H9 (cell line): Measurements from ENCODE around the gene RAI14. TPM values are rescaled to one million over a fixed set of nuclear protein-coding genes. Genes with fewer than 3 reads are reported as not detected.

Experiments used
- DNase-seq: peaks from one replicate; pipeline ENCODE4 v3.0.0-alpha.2; 2017
- H2AFZ ChIP-seq: one replicate; pipeline ENCODE4 v1.6.1; 2013; ENCODE audit warnings: mild to moderate bottlenecking, low read length, control low read depth, moderate library complexity
- H2AK5ac ChIP-seq: 2 replicates; pipeline ENCODE4 v1.6.1; 2013; ENCODE audit warnings: low read length, control low read depth, mixed read lengths; ENCODE audit not compliant: insufficient read length
- H2BK120ac ChIP-seq: one replicate; pipeline ENCODE4 v1.6.1; 2013; ENCODE audit warnings: low read depth, mild to moderate bottlenecking, low read length, control low read depth, inconsistent platforms; ENCODE audit not compliant: poor library complexity, severe bottlenecking
- H2BK12ac ChIP-seq: 2 replicates; pipeline ENCODE4 v1.6.1; 2013; ENCODE audit warnings: low read length, control low read depth, mixed read lengths, low read depth; ENCODE audit not compliant: insufficient read length
- H2BK15ac ChIP-seq: 2 replicates; pipeline ENCODE4 v1.6.1; 2013; ENCODE audit warnings: low read depth, low read length, control low read depth
- H2BK20ac ChIP-seq: one replicate; pipeline ENCODE4 v1.6.1; 2013; ENCODE audit warnings: low read depth, mild to moderate bottlenecking, low read length, control low read depth, inconsistent platforms; ENCODE audit not compliant: poor library complexity, severe bottlenecking
- H2BK5ac ChIP-seq: 2 replicates; pipeline ENCODE4 v1.6.1; 2013; ENCODE audit warnings: low read length, control low read depth, mixed read lengths; ENCODE audit not compliant: insufficient read length
- H3K14ac ChIP-seq: 2 replicates; pipeline ENCODE4 v1.6.1; 2013; ENCODE audit warnings: low read length, control low read depth; ENCODE audit not compliant: insufficient read depth
- H3K18ac ChIP-seq: 2 replicates; pipeline ENCODE4 v1.6.1; 2013; ENCODE audit warnings: low read depth, mild to moderate bottlenecking, mixed read lengths, low read length, control low read depth; ENCODE audit not compliant: insufficient read length
- H3K23ac ChIP-seq: 2 replicates; pipeline ENCODE4 v1.6.1; 2013; ENCODE audit warnings: low read length, control low read depth, mixed read lengths, low read depth; ENCODE audit not compliant: insufficient read length
- H3K23me2 ChIP-seq: 2 replicates; pipeline ENCODE4 v1.6.1; 2013; ENCODE audit warnings: low read depth, mild to moderate bottlenecking, mixed read lengths, low read length, control low read depth; ENCODE audit not compliant: insufficient read length, poor library complexity, severe bottlenecking
- H3K27ac ChIP-seq: 2 replicates; pipeline ENCODE4 v1.5.1; 2013; ENCODE audit warnings: low read length, control low read depth, mixed read lengths, low read depth; ENCODE audit not compliant: insufficient read length
- H3K27me3 ChIP-seq: 2 replicates; pipeline ENCODE4 v1.6.1; 2013; ENCODE audit warnings: low read length, control low read depth, inconsistent platforms; ENCODE audit not compliant: insufficient read depth
- H3K4ac ChIP-seq: 2 replicates; pipeline ENCODE4 v1.6.1; 2013; ENCODE audit warnings: low read depth, mild to moderate bottlenecking, control low read depth, inconsistent platforms, low read length, moderate library complexity
- H3K4me1 ChIP-seq: 2 replicates; pipeline ENCODE4 v1.6.1; 2013; ENCODE audit warnings: low read length, control low read depth, inconsistent platforms; ENCODE audit not compliant: insufficient read depth
- H3K4me2 ChIP-seq: 2 replicates; pipeline ENCODE4 v1.6.1; 2013; ENCODE audit warnings: low read length, control low read depth, mixed read lengths; ENCODE audit not compliant: insufficient read length, insufficient read depth
- H3K56ac ChIP-seq: 2 replicates; pipeline ENCODE4 v1.6.1; 2013; ENCODE audit warnings: low read depth, mild to moderate bottlenecking, mixed read lengths, low read length, control low read depth; ENCODE audit not compliant: insufficient read length
- H3K79me1 ChIP-seq: 2 replicates; pipeline ENCODE4 v1.6.1; 2013; ENCODE audit warnings: low read depth, mild to moderate bottlenecking, moderate library complexity, low read length, control low read depth, inconsistent platforms; ENCODE audit not compliant: insufficient read depth, poor library complexity, severe bottlenecking
- H3K79me2 ChIP-seq: 2 replicates; pipeline ENCODE4 v1.6.1; 2013; ENCODE audit warnings: low read length, control low read depth, inconsistent platforms; ENCODE audit not compliant: insufficient read depth
- H3K9ac ChIP-seq: 2 replicates; pipeline ENCODE4 v1.6.1; 2013; ENCODE audit warnings: low read length, control low read depth, mixed read lengths; ENCODE audit not compliant: insufficient read length; ENCODE audit errors: extremely low read depth
- H3K9me3 ChIP-seq: one replicate; pipeline ENCODE4 v1.6.1; 2013; ENCODE audit warnings: low read depth, low read length, inconsistent platforms; ENCODE audit not compliant: control insufficient read depth
- H3T11ph ChIP-seq: one replicate; pipeline ENCODE4 v1.6.1; 2013; ENCODE audit warnings: mild to moderate bottlenecking, low read length, control low read depth, inconsistent platforms
- H4K20me1 ChIP-seq: one replicate; pipeline ENCODE4 v1.6.1; 2013; ENCODE audit not compliant: control insufficient read depth, insufficient read length, insufficient read depth
- H4K5ac ChIP-seq: 2 replicates; pipeline ENCODE4 v1.6.1; 2013; ENCODE audit warnings: low read depth, mild to moderate bottlenecking, mixed read lengths, low read length, control low read depth; ENCODE audit not compliant: insufficient read length
- H4K8ac ChIP-seq: replicated peaks from 2 replicates; pipeline ENCODE4 v1.6.1; 2013; ENCODE audit warnings: low read length, control low read depth, mixed read lengths, low read depth; ENCODE audit not compliant: insufficient read length
- H4K91ac ChIP-seq: 2 replicates; pipeline ENCODE4 v1.6.1; 2013; ENCODE audit warnings: low read depth, mild to moderate bottlenecking, moderate library complexity, mixed read lengths, low read length, control low read depth; ENCODE audit not compliant: insufficient read length
- H3K27ac Mint-ChIP-seq, 3 experiments: 2 replicates in 2 of 3; 3 replicates in 1 of 3; pipeline ENCODE4 v1.8.0; 2020 to 2021; ENCODE audit warnings: mixed read lengths in 3 of 3, mild to moderate bottlenecking in 1 of 3, moderate library complexity in 1 of 3
- H3K27me3 Mint-ChIP-seq: 2 replicates; pipeline ENCODE4 v1.8.0; 2021; ENCODE audit warnings: low read depth, mild to moderate bottlenecking, moderate library complexity, mixed read lengths
- H3K36me3 Mint-ChIP-seq, 3 experiments: 2 replicates in 2 of 3; 3 replicates in 1 of 3; pipeline ENCODE4 v1.8.0; 2020 to 2021; ENCODE audit warnings: low read depth in 3 of 3, mixed read lengths in 3 of 3; ENCODE audit not compliant: insufficient read depth in 1 of 3
- H3K4me1 Mint-ChIP-seq, 2 experiments: 2 replicates each; pipeline ENCODE4 v1.8.0; 2020; ENCODE audit warnings: mixed read lengths in 2 of 2
- H3K4me3 Mint-ChIP-seq, 2 experiments: 2 replicates in 1 of 2; 3 replicates in 1 of 2; pipeline ENCODE4 v1.8.0; 2020 to 2021; ENCODE audit warnings: mild to moderate bottlenecking in 2 of 2, mixed read lengths in 2 of 2, moderate library complexity in 1 of 2
- H3K9me3 Mint-ChIP-seq, 2 experiments: 2 replicates in 1 of 2; 3 replicates in 1 of 2; pipeline ENCODE4 v1.8.0; 2020; ENCODE audit warnings: mild to moderate bottlenecking in 2 of 2, mixed read lengths in 2 of 2, moderate library complexity in 1 of 2
- WGBS: extraction: QIAGEN DNeasy Blood & Tissue Kit; methylation state at CpG from one replicate; pipeline ENCODE4 v1.1.7; 2013; ENCODE audit warnings: missing lambda C conversion rate, low lambda C conversion rate, mixed read lengths; ENCODE audit not compliant: insufficient read length; ENCODE audit errors: extremely low coverage; 5-methylcytosine and 5-hydroxymethylcytosine counted together
- total RNA-seq: library from RNA; stranded (reverse); gene quantifications from 2 replicates; pipeline ENCODE4 v1.2.1, GENCODE V29; 2021
- TF ChIP-seq, protein P1 (sequence below): fragments of 200-600 bp; sonication (generic); conservative IDR thresholded peaks from 3 replicates; pipeline ENCODE4 v1.8.0; 2021; ENCODE audit warnings: antibody characterized with exemption, mild to moderate bottlenecking

RAI14 gene
- total RNA-seq, 1 experiment from 2014 or later = 127 TPM

DNA sequence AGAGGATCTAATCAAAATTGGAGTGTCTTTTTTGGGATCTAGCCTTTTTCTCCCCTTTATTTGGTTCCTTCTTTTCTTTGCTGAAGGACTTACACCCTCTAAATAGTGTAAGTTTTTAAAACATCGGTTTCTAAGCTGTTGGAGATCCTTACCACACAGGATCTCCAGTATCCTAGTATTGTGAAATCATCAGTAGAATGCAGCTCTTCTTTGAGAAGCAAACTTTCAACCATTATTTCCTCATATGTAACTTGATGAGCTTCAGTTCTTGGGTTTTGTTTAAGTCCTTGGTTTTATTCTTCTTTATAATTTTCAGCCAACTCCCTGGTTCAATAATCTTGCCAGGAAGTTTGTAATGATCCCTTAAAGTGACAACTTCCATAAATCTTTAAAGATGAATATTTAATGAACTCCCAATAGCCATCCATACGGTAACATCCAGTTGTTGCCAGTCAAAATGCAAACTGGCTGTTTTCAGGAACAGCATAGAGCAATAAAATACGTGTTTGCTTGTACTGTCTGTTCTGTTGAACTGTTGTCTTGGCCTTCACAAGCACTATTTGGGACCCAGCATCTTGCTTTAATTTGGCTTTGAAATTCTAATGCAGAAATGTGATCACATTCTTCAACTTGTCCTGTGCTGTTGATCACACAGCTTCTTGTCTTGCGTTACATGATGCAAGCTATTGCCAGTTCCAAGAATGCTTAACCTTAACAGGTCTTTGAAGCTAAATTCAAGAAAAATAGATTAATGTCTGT is 148.0 kb downstream of the RAI14 start:
- H3K36me3 Mint-ChIP-seq = peaks cover 36 to 79% (median 47%) of the 10 kb centered on the region in 3 experiments; a peak in 6 of 7 replicates
- H3K14ac ChIP-seq = no peak overlapping the region
- no peak overlapping the region for H2BK20ac ChIP-seq
- H3K27me3 ChIP-seq = no peaks in the 10 kb centered on the region
- H3K4me3 Mint-ChIP-seq = no peak overlapping the region
- H4K5ac ChIP-seq = no peak overlapping the region
- H2AK5ac ChIP-seq = no peak overlapping the region
- H3K79me1 ChIP-seq = no peaks in the 10 kb centered on the region
- no peak overlapping the region for H3K56ac ChIP-seq
- no peak overlapping the region for H4K91ac ChIP-seq
- H3K9me3 Mint-ChIP-seq = no peaks in the 10 kb centered on the region
- no peak for DNase-seq
- no peaks in the 10 kb centered on the region for H4K20me1 ChIP-seq
- H3K4ac ChIP-seq = no peak overlapping the region
- H3K23ac ChIP-seq = no peak overlapping the region
- no peak overlapping the region for H3K18ac ChIP-seq
- no peak overlapping the region for H4K8ac ChIP-seq
- H2BK15ac ChIP-seq = no peak overlapping the region
- no CpG with 5 or more reads among the region's 4 CpGs for WGBS
- TF ChIP-seq, protein P1, sequence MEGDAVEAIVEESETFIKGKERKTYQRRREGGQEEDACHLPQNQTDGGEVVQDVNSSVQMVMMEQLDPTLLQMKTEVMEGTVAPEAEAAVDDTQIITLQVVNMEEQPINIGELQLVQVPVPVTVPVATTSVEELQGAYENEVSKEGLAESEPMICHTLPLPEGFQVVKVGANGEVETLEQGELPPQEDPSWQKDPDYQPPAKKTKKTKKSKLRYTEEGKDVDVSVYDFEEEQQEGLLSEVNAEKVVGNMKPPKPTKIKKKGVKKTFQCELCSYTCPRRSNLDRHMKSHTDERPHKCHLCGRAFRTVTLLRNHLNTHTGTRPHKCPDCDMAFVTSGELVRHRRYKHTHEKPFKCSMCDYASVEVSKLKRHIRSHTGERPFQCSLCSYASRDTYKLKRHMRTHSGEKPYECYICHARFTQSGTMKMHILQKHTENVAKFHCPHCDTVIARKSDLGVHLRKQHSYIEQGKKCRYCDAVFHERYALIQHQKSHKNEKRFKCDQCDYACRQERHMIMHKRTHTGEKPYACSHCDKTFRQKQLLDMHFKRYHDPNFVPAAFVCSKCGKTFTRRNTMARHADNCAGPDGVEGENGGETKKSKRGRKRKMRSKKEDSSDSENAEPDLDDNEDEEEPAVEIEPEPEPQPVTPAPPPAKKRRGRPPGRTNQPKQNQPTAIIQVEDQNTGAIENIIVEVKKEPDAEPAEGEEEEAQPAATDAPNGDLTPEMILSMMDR = no peak
- H3K4me1 Mint-ChIP-seq = peaks cover 17 to 19% of the 10 kb centered on the region in 2 experiments
- no peaks in the 10 kb centered on the region for H3K27me3 Mint-ChIP-seq
- no peak overlapping the region for H3K9ac ChIP-seq
- H3T11ph ChIP-seq = no peak overlapping the region
- H3K4me1 ChIP-seq = peaks cover 11% of the 10 kb centered on the region; the same call in 1 of the 2 replicates
- no peaks in the 10 kb centered on the region for H3K9me3 ChIP-seq
- H2BK12ac ChIP-seq = no peak overlapping the region
- no peaks in the 10 kb centered on the region for H3K79me2 ChIP-seq
- no peak overlapping the region for H2BK5ac ChIP-seq
- H2BK120ac ChIP-seq = no peak overlapping the region
- no peak overlapping the region for H3K4me2 ChIP-seq
- 0 out of 7 replicates have a peak overlapping the region, but pooled peaks of 1 of the 3 experiments have one; percentile 3 for H3K27ac Mint-ChIP-seq
- H3K23me2 ChIP-seq = no peaks in the 10 kb centered on the region
- H2AFZ ChIP-seq = no peak overlapping the region
- no peak overlapping the region for H3K27ac ChIP-seq
